NCI-H510A treated with DMSO at 0.1 percent for 48 hours (cell line): ENCODE results near the gene NXF3.
"Not testable (repeated sequence)": the region's sequence is repeated elsewhere in the genome, so short reads cannot be mapped to it uniquely, and the experiment has no call there.

Source experiments
- DNase-seq: peaks from one replicate; lab custom pipeline; 2025; lab: John Stamatoyannopoulos, UW

NXF3 gene

GRCh38 chrX:103033371-103033770, 59.6 kb downstream of the NXF3 start:
- DNase-seq: not testable (repeated sequence)
